ENCODE results near the gene STPG3.

The STPG3 gene

DNA sequence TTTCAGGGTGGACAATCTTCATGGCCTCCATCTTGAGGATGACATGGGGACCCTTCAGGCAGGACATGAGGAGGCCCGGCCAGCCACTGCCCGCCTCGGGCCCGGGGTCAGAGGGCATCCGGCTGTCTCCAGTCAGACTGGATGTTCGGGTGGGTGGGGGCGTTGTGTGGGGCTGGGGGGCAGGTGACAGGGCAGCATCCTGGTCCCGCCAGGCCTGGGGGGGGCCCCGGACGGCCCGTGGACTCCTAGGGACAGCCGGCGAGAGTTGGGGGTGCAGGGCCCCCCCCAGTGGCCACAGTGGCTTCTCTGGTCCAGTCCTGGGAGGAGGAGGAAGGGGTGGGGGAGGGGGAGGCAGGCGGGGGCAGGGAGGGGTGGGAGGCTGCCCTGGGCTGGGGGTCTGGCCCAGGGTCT, 30.0 kb upstream of the STPG3 start:
- peak overlapping the region in 5 of 21 experiments; percentile 25 to 62 (median 41) for H3K27ac ChIP-seq
- H3K4me3 ChIP-seq, result peak overlapping the region in 3 of 7 experiments; percentile 13 to 68 (median 29)

GRCh38 chr9:137221506-137222111, 29.5 kb upstream of the STPG3 start:
- H3K27ac ChIP-seq, result peak overlapping the region in 8 of 21 experiments; percentile 5 to 62 (median 46)
- peak overlapping the region; percentile 8 to 68 (median 17) for H3K4me3 ChIP-seq

DNA sequence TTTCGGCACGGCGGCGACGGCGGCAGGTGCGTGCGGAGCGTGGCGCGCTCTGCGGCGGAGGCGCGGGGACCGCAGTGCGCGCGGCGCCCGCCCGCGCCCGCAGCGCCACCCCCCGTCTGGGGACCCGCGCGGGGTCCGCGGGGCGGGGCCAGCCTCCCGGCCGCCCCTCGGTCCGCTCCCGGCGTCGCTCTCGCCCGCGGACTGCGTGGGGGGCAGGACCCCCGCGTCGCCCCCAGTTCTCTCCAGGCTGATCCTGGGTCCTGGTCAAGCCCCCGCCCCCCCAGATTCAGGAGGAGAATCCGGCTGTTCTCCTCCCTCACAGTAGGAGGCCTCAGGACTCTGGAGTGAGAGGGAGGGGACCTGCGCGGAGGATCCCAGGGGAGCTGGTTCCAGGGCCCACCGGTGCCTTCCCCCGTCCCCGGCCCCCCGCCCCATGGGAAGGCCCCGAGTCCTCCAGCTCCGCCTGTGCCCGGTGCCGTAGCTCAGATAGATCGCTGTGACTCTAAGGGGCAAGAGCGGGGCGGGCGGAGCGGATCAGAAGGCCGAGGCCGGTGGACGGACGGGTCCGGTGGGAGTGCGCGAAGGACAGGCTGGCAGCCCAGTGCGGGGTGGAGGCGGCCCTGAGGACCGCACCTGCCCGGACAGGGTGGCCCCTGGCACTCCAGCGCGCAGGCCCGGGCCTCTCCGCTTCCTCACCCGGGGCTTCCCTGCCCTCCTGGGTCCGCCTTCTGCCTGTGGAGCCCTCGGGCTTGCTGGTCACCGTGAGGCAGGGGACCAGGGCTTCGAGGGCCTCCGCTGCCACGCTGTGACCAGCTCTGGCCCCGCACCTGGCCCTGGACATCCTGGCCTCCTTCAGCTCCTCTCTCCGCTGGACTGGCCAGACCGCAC, 28.7 kb upstream of the STPG3 start, which contains the start of gene RNF208:
TSS of gene RNF208 (minus strand) at position 51 of the 888 bp plus-strand sequence. CDS start 1,028 bp downstream, outside the sequence.
- H3K27ac ChIP-seq, result peak within 1 kb of the TSS; percentile 19 to 97 (median 92)
- H3K4me3 ChIP-seq, result peak within 1 kb of the TSS; percentile 51 to 69 (median 60)

DNA sequence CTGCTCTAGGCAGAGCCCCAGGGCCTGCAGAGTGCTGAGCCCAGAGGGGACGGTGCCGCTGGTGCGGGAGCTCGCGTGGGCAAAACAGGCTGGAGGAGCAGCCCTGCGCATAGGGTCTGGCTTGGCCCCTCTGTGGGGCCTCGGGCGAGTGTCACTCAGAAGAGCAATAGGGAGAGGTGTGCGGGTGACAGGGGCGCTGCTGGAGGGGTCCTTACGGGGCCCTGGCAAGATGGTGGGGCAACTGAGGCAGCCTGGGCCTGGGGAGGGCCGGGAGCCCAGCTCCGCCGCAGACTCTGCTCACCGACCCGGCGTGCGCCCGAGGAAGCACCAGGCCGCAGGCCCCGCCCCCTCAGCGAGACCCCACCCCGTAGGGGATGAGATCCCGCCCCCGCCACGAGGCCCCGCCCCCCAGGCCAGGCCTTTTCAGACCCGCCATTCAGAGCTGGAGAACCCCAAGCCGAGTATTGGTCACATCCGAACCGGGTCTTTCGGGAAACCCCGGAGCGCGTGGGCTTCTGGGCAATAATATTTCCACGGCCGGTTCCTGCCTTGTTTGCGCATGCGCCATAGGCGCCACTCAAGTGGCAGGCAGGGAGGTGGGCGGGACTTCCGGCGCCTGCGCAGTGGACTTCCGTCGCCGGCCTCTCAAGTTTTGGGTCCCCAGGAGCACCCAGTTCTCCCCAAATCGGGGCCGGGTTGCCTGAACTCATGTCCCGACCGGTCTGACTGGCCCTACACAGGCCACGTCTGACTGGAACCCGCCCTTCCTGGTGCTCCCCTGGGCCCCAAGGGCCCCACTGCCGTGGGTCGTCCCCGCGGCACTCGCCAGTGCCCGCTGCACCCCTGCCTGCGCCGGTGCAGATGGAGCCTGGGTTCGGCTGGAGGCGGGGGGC, 27.8 kb upstream of the STPG3 start:
- peak overlapping the region; percentile 56 to 97 (median 92) for H3K27ac ChIP-seq
- H3K4me3 ChIP-seq, result peak overlapping the region; percentile 51 to 69 (median 60)

DNA sequence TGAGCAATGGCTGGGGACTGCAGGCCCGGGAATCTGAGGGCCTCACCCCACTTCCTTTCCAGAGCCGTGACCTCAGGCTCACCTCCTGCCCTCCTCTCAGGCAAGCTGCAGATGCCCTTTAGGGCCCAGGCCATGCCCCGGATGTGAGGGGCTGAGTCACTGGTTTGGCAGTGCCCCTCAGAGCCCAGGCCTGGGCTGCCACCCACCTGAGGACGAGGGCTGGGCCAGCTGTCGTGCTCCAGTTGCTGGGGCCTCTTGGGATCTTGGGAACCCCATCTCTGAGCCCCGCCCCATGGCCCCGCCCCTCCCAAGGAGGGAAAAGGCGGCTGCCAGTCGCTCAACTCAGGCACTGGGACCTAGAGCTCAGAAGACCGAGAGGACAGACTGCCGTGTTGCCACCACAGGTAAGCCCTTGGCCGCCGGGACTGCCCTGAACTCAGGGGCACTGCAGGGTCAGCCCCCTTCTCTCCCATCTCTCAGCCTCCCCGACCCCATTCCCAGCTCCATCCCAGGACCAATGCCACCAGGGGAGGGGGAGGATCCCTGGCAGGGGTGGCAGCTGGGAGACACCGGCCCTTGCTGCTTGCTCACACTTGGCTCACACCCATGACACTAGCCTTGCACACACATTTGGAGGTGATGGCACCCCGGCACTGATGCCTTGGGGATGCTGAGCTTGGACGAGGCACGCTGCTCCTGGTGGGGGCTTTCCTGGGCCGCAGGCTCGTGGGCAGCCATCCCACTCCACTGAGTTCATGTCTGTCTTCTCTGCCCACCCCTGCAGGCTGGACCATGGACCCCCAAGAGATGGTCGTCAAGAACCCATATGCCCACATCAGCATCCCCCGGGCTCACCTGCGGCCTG, 26.0 kb upstream of the STPG3 start, which contains the start of gene CYSRT1:
TSS of gene CYSRT1 (plus strand) at position 345 of the 865 bp plus-strand sequence. CDS start at position 793, 448 bp downstream.
- Histone ChIP-seq H3K4me3 (peak within 1 kb of the TSS; percentile 51 to 69 (median 60)), H3K27ac (peak within 1 kb of the TSS in 20 of 21 experiments; percentile 77 to 97 (median 92))

GRCh38 chr9:137225699-137226331, 25.3 kb upstream of the STPG3 start:
- Histone ChIP-seq H3K4me3 (peak overlapping the region in 4 of 7 experiments; percentile 11 to 22 (median 11)), H3K27ac (peak overlapping the region in 18 of 21 experiments; percentile 4 to 95 (median 56))

DNA sequence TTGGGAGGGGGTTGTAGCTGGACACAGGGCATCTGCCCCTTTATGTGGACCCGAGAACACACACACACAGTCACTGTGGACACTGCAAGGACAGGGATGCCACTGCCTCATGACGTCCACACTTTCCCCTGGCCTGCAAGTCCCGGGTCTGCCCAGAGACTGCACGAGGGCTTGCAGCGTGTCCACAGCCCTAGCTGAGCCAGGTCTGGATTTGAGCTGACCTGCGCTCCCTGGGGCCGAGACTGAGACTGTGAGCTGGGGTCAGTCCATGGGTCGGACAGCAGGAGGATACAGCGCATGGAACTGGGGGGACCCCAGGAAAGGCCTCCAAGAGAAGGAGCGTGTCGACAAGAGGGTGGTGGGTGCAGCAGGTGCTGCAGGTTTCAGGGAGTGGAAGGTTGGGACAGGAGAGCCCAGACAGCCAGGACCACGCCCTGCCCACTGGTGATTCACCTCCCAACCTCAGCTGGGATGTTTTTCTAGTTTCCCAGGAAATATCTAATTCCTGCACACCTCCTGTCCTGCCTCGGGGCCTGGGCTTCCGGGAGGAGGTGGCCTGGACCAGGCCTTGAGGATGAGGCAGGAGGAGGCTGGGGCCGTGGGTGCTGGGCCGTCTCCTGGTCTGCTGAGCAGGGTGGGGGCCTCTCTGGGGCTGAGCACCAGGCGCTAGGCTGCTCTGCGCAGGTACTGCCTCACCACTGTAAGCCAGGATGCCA, 24.6 kb upstream of the STPG3 start:
- H3K27ac ChIP-seq, result peak overlapping the region in 17 of 21 experiments; percentile 8 to 95 (median 51)
- H3K4me3 ChIP-seq, result no peak overlapping the region

DNA sequence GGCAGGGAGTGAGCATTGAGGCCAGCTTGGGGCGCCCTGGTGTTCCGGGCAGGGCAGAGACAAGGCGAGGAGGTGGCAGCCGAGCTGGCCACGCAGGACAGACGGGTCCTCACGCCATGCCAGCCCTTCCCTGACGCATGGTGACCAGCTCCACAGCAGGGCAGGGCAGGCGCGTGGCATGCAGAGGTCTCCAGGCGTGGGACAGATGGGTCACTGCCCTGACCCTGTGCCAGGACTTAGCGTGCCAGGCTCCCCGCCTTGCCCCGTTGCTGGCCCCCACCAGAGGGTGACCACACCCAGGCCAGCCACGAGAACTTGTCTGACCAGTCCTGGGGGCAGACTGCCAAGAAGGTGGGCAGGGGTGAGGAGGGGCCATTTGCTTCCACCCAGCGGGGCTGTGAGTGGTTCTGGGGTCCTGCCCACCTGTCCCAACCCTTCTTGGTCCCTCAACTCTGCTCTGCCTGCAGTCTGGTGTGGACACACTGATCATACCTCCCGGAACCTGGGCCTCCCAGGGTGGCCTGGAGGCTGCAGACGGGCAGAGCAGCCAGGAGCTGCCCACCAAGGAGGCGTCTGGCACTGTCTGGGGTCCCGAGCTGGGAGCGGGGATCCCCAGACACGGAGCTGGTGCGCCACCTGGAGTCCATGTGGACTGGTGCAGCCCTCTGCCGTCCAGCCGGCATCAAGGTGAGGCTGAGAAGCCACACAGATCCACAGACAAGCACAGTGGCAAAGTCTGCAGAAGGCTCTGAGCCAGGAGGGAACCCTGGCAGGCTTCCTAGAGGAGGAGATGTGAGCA, 23.8 kb upstream of the STPG3 start, which contains the start of gene RNF224:
TSS of gene RNF224 (plus strand) at position 449 of the 799 bp plus-strand sequence. CDS start 834 bp downstream, outside the sequence.
- Histone ChIP-seq H3K4me3 (no peak within 1 kb of the TSS), H3K27ac (peak within 1 kb of the TSS in 18 of 21 experiments; percentile 8 to 95 (median 52))

DNA sequence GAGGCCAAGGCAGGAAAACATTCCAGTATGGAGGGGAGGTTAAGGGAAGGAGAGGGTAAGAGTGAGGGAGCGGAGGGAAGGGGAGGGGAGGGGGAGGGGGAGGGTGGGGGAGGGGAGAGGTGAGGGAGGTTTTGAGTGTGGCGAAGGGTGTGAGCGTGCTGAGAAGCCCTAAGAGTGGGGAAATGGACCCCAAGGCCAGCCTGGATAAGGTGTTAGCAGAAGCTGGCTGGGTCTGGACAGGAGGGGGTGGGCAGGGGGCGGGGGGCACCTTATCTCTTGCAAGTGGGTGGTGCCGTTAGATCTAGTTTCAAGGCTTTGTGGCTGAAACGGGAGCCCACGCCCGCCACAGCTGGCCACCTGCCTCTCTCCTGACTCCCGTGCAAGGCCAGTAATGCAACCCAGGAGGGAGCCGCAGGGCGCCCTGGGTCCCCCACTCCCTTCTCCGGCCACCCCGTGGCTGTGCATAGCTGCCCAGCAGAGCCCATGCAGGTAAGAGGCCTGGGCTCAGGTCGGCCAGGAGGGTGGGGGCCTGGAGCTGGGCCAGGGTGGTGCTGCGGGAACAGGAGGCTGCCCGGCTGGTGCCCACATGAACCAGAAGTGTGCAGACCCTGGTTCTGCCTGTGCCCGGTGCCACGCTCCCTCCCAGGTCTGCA, 23.1 kb upstream of the STPG3 start:
- Histone ChIP-seq H3K27ac (no peak overlapping the region), H3K4me3 (no peak overlapping the region)

DNA sequence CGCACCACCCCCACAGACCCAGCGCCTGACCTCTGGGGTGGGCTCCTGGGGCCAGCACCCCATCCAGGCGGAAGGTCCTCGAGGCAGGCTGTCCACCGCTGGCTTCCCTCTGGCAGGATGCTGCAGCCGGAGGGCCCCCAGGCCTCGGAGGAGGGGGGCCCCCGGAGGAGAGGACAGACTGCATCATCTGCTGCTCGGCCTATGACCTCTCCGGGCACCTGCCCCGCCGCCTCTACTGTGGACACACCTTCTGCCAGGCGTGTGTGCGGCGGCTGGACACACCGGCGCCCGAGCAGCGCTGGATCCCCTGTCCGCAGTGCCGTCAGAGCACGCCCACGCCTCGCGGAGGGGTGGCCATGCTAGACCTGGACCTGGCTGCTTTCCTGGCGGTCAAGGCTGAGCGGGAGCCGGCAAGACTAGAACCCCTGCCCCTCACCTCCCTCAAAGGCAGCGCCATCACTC, 22.5 kb upstream of the STPG3 start:
- no peak overlapping the region for H3K4me3 ChIP-seq
- no peak overlapping the region for H3K27ac ChIP-seq

GRCh38 chr9:137228968-137229896, 21.9 kb upstream of the STPG3 start:
- Histone ChIP-seq H3K4me3 (no peak overlapping the region), H3K27ac (no peak overlapping the region)

DNA sequence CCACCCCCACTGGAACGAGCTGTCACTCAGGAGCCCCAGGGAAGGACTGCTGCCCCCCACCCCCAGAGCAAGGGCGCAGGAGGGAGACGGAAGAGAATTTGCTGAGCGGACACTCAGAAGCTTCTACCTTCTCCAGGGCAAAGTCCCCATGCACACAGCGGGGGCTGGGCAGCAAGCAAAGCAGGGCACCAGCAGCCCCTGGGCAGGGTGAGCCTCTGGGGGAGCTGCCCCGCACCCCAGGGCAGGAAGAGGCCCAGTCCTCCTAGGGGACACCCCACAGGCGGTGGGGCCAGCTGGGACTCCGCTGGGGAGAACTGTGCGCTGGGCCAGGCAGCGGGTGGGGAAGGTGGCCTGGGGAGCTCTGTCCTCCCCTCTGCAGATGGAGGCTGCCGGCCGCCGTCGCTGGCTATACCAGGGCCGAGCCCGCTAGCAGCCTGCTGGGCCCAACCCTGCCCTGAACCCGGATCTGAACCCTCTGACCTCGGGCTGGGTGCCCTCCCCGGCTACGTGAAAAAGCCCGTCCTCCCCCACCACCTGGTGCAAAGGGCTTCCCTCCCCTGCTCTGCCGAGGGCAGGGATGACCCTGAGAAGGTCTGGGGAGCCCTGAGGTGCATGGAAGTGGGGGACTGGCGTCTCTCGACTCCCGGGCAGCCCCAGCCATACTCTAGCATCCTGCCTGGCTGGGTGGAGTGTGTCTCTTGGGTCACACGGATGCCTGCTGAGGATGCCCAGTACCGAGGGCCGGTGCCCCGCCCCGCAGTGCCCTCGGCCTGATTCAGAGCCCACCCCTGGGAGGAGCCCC, 21.0 kb upstream of the STPG3 start:
- H3K4me3 ChIP-seq, result no peak overlapping the region
- no peak overlapping the region for H3K27ac ChIP-seq

- Histone ChIP-seq H3K4me3 (no peak within 1 kb of the TSS), H3K27ac (no peak within 1 kb of the TSS)
Measured at GRCh38 chr9:137230705-137231371, 20.2 kb upstream of the STPG3 start, which contains the start of gene SLC34A3. TSS of gene SLC34A3 (plus strand) at chr9:137230901. CDS start at chr9:137231703, 802 bp downstream.
